Forelimb muscle (tissue), 1 donor: Measurements from ENCODE around the gene FPR2. TPM values are rescaled to one million over a fixed set of nuclear protein-coding genes. Genes with fewer than 3 reads are reported as not detected.
"Not testable (repeated sequence)": the region's sequence is repeated elsewhere in the genome, so short reads cannot be mapped to it uniquely, and the experiment has no call there.

Experiments
- DNase-seq: peaks from one replicate; pipeline ENCODE4 v3.0.0-alpha.2; 2013; ENCODE audit warnings: low read depth
- polyA plus RNA-seq: library from polyadenylated mRNA; unstranded; fragments of 120-200 nt; gene quantifications from one replicate; pipeline ENCODE4 v1.2.1, GENCODE V29; 2013; ENCODE audit not compliant: insufficient read length

Gene FPR2
- polyA plus RNA-seq, 1 donor, result 0.19 TPM

GRCh38 chr19:51805396-51805795 is 44.4 kb downstream of the FPR2 start:
- DNase-seq, result not testable (repeated sequence)

DNA sequence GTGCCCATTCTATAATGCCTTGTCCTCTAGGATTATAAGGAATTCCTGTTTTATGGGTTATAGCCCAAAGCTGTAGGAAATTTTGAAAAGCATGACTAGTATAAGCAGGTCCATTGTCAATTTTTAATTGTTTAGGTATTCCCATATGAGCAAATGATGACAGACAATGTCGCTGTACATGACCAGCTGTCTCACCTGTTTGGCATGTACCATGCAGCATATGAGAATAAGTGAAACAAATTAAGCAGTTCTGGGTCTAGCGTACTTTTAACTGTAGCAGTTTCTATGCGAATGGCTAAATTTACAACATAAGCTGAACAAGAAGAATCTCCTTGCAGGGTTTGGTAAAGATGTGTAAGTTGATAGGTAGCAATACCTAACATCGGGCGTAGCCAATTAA is 45.6 kb downstream of the FPR2 start:
- DNase-seq, result not testable (repeated sequence)

DNA sequence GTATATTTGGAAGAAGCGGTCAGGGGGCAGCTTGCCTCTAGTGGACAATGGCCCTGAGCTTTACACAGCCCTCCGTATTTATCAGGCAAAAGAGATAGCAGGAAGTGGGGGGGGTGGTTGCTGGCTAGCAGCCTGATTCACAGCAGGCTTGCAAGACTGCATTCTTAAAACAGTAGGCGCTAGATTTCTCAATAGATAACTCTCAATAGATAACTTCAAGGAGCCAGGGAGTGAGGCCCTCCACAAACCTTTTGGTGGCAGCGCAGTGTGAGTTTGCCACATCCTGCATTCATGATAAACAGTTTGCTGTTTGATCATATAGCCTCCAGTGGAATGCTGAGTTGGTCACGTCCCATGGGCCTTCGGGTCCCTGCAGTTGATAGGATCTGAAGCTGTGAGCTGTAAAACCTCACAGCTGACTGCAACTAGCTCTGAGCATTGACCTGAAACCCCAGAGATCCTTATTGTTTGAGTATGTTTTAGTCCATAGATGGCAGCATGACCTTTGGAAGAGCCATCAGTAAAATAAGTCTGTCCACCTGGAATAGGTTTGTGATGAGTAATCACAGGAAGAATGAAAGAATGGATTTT is 46.2 kb downstream of the FPR2 start:
- no peak for DNase-seq

- DNase-seq, result no peak
Observed at GRCh38 chr19:51807925-51808324, 46.9 kb downstream of the FPR2 start.

DNA sequence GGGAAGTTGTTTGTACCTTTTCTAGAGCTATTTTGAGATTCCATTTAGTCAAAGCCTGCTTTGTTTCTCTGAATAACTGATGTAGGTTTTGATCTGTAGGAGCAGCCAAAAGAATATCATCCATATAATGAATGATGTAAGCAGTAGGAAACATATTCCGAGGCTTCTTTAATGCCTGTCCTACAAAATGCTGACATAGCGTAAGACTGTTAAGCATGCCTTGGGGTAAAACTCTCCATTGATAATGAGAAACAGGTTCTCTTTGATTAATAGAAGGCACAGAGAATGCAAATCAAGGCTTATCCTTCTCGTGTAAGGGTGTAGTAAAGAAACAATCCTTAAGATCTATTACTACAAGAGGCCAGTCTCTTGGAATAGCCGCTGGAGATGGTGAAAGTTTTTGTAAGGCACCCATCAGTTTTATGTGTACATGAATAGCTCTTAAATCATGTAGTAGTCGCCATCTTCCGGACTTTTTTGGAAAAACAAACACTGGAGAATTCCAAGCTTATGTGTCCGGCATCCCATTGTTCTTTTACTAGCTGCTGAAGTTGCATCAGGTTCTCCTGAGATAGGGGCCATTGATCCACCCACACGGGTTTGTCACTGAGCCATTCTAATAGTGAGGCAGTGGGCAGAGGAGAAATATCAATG is 47.5 kb downstream of the FPR2 start:
- DNase-seq, result no peak

GRCh38 chr19:51809787-51810186 is 48.8 kb downstream of the FPR2 start:
- no peak for DNase-seq

DNA sequence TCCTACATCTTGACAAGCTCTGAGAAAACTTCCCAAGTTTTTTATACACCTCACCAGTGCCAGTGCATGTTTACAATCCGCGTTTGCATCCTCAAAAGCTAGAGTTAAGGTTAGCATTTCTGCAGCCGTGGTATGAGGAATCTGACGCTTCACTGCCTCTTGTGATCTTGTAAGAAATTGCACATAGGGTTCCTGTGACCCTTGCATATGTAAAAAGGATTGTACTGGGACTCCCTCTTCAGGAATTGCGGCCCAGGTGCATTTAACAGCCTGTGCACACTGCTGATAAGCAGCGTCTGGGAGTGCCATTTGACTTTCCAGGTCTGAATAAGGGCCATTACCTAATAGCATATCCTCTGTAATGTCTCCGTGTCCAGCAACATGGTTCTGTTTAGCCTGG is 49.2 kb downstream of the FPR2 start:
- DNase-seq, result no peak

DNA sequence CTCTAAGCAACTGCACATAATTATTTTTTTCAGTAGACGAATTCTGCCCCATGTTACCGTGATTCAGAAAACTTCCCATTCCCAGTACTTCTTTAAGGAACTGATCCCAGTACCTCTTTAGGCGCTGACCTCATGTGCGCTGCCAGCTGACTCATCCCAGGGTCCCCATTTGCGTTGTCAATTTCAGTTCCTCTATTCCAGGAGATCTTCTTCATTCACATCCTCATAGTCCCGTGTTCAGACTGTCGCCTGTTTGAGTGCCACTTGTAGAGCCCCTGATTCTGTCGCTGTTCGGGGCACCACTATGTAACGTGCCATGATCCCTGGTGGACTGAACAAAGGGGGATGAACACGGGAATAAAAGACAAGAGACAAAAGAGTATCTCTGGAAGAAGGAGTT is 50.4 kb downstream of the FPR2 start:
- DNase-seq, result no peak

GRCh38 chr19:51815043-51815442 is 54.1 kb downstream of the FPR2 start:
- no peak for DNase-seq

DNA sequence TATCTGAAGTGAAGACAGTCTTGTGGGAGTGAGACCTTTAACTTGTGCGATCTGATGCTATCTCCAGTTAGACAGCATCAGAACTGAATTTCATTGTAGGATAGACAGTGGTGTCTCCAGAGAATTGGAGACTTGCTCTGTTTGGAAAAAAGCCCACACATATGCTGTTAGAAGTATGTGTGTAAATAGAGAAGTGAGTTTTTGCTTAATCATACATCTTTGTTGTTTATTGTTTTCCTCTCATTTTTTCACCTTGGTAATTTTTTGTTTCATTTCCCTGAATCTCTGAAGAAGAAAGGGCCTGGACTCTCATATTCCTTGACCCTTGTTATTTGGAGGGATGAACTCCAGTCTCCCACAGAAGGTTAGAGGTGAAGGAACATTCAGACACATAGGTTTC is 55.7 kb downstream of the FPR2 start:
- no peak for DNase-seq

DNA sequence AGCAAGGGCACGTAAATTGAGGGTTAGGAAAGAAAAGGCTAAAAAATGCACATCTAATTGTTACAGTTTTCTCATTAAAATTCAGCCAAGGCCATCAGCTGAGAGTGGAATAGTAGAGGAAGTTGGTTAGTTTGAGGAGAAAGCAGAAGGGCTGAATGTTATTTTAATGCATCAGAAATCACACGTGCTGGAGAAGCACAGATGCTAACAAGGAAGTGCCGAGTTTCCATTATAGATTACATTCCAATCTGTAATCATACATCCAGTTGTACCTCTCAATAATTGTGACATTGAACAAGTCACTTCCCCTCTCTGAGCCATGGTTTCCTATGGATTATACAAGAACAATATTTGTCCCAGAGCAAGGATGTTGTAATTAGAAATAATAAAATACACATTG is 59.0 kb downstream of the FPR2 start:
- DNase-seq, result no peak

Other genes starting within 250 kb of the FPR2 start
- 0.15 TPM for gene SIGLEC6, start 229.5 kb upstream of the FPR2 start, polyA plus RNA-seq
- gene ZNF175, start 189.9 kb upstream of the FPR2 start, polyA plus RNA-seq, result 8.1 TPM
- gene SIGLEC5, start 130.8 kb upstream of the FPR2 start, polyA plus RNA-seq, result 0.71 TPM
- 0.94 TPM for gene SIGLEC14, start 114.4 kb upstream of the FPR2 start, polyA plus RNA-seq
- gene SPACA6, start 67.8 kb upstream of the FPR2 start, polyA plus RNA-seq, result 7.4 TPM
- 0.11 TPM for gene HAS1, start 37.2 kb upstream of the FPR2 start, polyA plus RNA-seq
- gene FPR1, start 9.3 kb upstream of the FPR2 start, polyA plus RNA-seq, result 1.1 TPM
- 0.16 TPM for gene FPR3, start 34.0 kb downstream of the FPR2 start, polyA plus RNA-seq
- gene ZNF577, start 126.8 kb downstream of the FPR2 start, polyA plus RNA-seq, result 21.9 TPM
- gene ZNF649, start 143.8 kb downstream of the FPR2 start, polyA plus RNA-seq, result 11.1 TPM
- 6.1 TPM for gene ZNF613, start 166.3 kb downstream of the FPR2 start, polyA plus RNA-seq
- gene ZNF350, start 225.7 kb downstream of the FPR2 start, polyA plus RNA-seq, result 7.0 TPM
- 9.9 TPM for gene ZNF615, start 247.0 kb downstream of the FPR2 start, polyA plus RNA-seq